GM12878 (cell line): ENCODE data around the gene CIROP. TPM values are rescaled to one million over a fixed set of nuclear protein-coding genes. Genes with fewer than 3 reads are reported as not detected.
A peak's percentile ranks its signal among the peaks of the same experiment; 100 is the strongest.

Experiments
- BCL11A ChIP-seq: IDR thresholded peaks from 2 replicates; pipeline ENCODE4 v1.6.1; 2011; ENCODE audit warnings: low read depth, low read length
- CHD1 ChIP-seq: IDR thresholded peaks from 2 replicates; pipeline ENCODE4 v1.6.1; 2012; ENCODE audit warnings: low read depth, low read length, improper control_type of control experiment
- EED ChIP-seq: sonication (generic); IDR thresholded peaks from 2 replicates; pipeline ENCODE4 v1.6.1; 2016; ENCODE audit warnings: antibody characterized with exemption, low read depth
- EP300 ChIP-seq, 2 experiments: fragments of 150-350 bp in 1 of 2; IDR thresholded peaks; 2 replicates each; pipeline ENCODE4 v1.6.1; 2011 to 2012; ENCODE audit warnings: low read depth in 2 of 2, low read length in 2 of 2, borderline replicate concordance in 1 of 2, improper control_type of control experiment in 1 of 2, inconsistent platforms in 1 of 2; ENCODE audit not compliant: control insufficient read depth in 1 of 2
- MXI1 ChIP-seq: fragments of 150-350 bp; IDR thresholded peaks from 2 replicates; pipeline ENCODE4 v1.6.1; 2011; ENCODE audit warnings: low read depth, mild to moderate bottlenecking, inconsistent platforms, low read length, improper control_type of control experiment
- MYB ChIP-seq: fragments of 150-350 bp; IDR thresholded peaks from 2 replicates; pipeline ENCODE4 v1.6.1; 2014; ENCODE audit warnings: mild to moderate bottlenecking, low read depth, low read length, borderline replicate concordance
- RAD51 ChIP-seq: fragments of 450-650 bp; IDR thresholded peaks from 2 replicates; pipeline ENCODE4 v1.6.1; 2016; ENCODE audit warnings: moderate library complexity, mild to moderate bottlenecking, inconsistent platforms
- RBBP5 ChIP-seq: fragments of 200-600 bp; sonication (generic); conservative IDR thresholded peaks from 2 replicates; pipeline ENCODE4 v1.6.1; 2016
- RCOR1 ChIP-seq: conservative IDR thresholded peaks from 2 replicates; pipeline ENCODE4 v1.6.1; 2012; ENCODE audit warnings: low read depth, low read length, improper control_type of control experiment
- TCF12 ChIP-seq: IDR thresholded peaks from 2 replicates; pipeline ENCODE4 v1.6.1; 2011; ENCODE audit warnings: low read depth, mild to moderate bottlenecking, low read length
- TCF7 ChIP-seq: IDR thresholded peaks from 2 replicates; pipeline ENCODE4 v1.6.1; 2014; ENCODE audit warnings: antibody characterized with exemption, borderline replicate concordance
- ZNF24 ChIP-seq: fragments of 450-650 bp; IDR thresholded peaks from 2 replicates; pipeline ENCODE4 v1.6.1; 2017; ENCODE audit warnings: antibody characterized with exemption, mild to moderate bottlenecking
- polyA plus RNA-seq, 11 experiments: library from polyadenylated mRNA; depleted of rRNA in 4 of 11; unstranded in 6 of 11; stranded (reverse) in 5 of 11; fragments of >200 nt; fragmentation: Nextera tagmentation in 4 of 11; fragmentation: Illumina TruSeq in 1 of 11; extraction: Ambion mirVana in 4 of 11; extraction: Trizol in 1 of 11; gene quantifications; 1 replicate in 1 of 11; 2 replicates in 10 of 11; pipeline versions ENCODE4 v1.2.1 to v1.2.3, GENCODE V29; 2011 to 2016; ENCODE audit warnings: inconsistent platforms in 2 of 11, missing spikeins in 2 of 11, low read depth in 1 of 11
- total RNA-seq, 4 experiments: library from RNA; depleted of rRNA in 3 of 4; stranded (reverse); fragments of >200 nt in 3 of 4; fragmentation: Illumina TruSeq in 1 of 4; extraction: Trizol in 1 of 4; gene quantifications; 2 replicates each; pipeline versions ENCODE4 v1.2.1 to v1.2.3, GENCODE V29; 2013 to 2021
- TF ChIP-seq, protein P1 (sequence below): IDR thresholded peaks from 2 replicates; pipeline ENCODE4 v1.6.1; 2012; ENCODE audit warnings: low read depth, low read length, improper control_type of control experiment
- TF ChIP-seq, protein P2 (sequence below), 3 experiments: IDR thresholded peaks in 2 of 3; conservative IDR thresholded peaks in 1 of 3; 2 replicates each; pipeline ENCODE4 v1.5.1; 2011; ENCODE audit warnings: low read depth in 3 of 3, low read length in 3 of 3, mild to moderate bottlenecking in 3 of 3, control low read depth in 2 of 3, moderate library complexity in 2 of 3, inconsistent platforms in 1 of 3, mixed read lengths in 1 of 3; ENCODE audit not compliant: control insufficient read depth in 2 of 3, insufficient read depth in 1 of 3; ENCODE audit errors: extremely low read depth in 1 of 3
- TF ChIP-seq, protein P3 (sequence below): fragments of 150-350 bp; IDR thresholded peaks from 2 replicates; pipeline ENCODE4 v1.6.1; 2016; ENCODE audit warnings: low read depth, low read length
- TF ChIP-seq, protein P4 (sequence below): fragments of 450-650 bp; formaldehyde crosslinking; IDR thresholded peaks from 2 replicates; pipeline ENCODE4 v1.4.0; 2020; ENCODE audit warnings: mild to moderate bottlenecking, moderate library complexity
- TF ChIP-seq, protein P5 (sequence below): IDR thresholded peaks from 2 replicates; pipeline ENCODE4 v1.6.1; 2012; ENCODE audit warnings: low read depth, low read length, improper control_type of control experiment

CIROP gene
- total and polyA plus RNA-seq, 10 of the 15 experiments (the other 5 are each of a cell fraction or from before 2014, with no cell fraction given): not detected

DNA sequence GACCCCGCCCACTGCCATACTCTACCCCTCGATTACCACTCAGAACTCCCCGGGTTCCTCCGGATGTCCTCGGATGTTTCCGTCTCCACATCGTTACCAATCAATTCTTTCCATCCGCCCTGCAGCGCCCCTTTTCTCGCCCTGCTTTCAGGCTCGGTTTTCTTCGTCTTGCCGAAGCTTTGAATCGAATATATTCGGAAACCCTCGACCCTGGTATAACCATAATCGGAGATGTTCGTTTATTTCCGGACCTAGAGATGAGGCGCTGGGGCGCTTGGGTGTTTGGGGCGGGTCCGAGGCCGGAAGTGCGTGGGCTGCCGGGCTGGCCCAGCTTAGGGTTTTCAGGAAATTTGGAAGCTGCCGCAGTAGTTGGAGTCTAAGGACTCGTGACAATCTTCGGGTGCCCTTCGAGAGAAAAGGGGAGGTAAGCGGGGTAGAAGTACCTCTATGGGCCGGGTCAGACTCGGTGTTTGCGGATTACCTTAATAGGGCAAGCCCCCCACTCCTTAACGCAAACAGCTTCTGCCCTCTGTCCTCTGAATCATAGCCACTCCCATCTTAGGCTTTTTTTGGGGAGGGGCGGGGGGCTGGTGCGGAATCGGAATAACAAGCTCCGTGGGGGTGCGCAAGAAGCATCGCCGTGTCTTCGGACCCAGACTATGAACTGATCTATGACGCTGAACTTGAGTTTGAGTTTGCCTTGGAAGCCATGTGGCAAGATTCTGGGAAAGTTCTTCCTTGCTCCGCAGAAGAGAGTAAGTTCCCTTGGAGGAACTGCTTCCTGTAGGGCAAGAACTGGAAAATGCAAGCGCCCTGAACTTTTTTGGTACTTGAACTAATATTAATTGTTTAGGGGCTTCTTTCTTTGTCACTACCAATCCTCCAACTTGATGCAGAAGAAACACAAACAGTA lies 9.3 kb downstream of the CIROP start, which contains the start of gene C14orf119 (continued):
- TF ChIP-seq, protein P1, sequence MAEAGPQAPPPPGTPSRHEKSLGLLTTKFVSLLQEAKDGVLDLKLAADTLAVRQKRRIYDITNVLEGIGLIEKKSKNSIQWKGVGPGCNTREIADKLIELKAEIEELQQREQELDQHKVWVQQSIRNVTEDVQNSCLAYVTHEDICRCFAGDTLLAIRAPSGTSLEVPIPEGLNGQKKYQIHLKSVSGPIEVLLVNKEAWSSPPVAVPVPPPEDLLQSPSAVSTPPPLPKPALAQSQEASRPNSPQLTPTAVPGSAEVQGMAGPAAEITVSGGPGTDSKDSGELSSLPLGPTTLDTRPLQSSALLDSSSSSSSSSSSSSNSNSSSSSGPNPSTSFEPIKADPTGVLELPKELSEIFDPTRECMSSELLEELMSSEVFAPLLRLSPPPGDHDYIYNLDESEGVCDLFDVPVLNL: no peak
- TF ChIP-seq EED: peak; percentile 55; the same call in 1 of the 2 replicates
- no peak for TF ChIP-seq CHD1
- TF ChIP-seq, protein P2, sequence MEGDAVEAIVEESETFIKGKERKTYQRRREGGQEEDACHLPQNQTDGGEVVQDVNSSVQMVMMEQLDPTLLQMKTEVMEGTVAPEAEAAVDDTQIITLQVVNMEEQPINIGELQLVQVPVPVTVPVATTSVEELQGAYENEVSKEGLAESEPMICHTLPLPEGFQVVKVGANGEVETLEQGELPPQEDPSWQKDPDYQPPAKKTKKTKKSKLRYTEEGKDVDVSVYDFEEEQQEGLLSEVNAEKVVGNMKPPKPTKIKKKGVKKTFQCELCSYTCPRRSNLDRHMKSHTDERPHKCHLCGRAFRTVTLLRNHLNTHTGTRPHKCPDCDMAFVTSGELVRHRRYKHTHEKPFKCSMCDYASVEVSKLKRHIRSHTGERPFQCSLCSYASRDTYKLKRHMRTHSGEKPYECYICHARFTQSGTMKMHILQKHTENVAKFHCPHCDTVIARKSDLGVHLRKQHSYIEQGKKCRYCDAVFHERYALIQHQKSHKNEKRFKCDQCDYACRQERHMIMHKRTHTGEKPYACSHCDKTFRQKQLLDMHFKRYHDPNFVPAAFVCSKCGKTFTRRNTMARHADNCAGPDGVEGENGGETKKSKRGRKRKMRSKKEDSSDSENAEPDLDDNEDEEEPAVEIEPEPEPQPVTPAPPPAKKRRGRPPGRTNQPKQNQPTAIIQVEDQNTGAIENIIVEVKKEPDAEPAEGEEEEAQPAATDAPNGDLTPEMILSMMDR (IDR thresholded peaks at IDR 0.05 in 2 of 3, conservative IDR thresholded peaks at IDR 0.05 in 1 of 3; ENCODE audit: control insufficient read depth in 2 of 3, extremely low read depth in 1 of 3, insufficient read depth in 1 of 3, low read depth in 3 of 3, low read length in 3 of 3): no peak
- TF ChIP-seq, protein P3, sequence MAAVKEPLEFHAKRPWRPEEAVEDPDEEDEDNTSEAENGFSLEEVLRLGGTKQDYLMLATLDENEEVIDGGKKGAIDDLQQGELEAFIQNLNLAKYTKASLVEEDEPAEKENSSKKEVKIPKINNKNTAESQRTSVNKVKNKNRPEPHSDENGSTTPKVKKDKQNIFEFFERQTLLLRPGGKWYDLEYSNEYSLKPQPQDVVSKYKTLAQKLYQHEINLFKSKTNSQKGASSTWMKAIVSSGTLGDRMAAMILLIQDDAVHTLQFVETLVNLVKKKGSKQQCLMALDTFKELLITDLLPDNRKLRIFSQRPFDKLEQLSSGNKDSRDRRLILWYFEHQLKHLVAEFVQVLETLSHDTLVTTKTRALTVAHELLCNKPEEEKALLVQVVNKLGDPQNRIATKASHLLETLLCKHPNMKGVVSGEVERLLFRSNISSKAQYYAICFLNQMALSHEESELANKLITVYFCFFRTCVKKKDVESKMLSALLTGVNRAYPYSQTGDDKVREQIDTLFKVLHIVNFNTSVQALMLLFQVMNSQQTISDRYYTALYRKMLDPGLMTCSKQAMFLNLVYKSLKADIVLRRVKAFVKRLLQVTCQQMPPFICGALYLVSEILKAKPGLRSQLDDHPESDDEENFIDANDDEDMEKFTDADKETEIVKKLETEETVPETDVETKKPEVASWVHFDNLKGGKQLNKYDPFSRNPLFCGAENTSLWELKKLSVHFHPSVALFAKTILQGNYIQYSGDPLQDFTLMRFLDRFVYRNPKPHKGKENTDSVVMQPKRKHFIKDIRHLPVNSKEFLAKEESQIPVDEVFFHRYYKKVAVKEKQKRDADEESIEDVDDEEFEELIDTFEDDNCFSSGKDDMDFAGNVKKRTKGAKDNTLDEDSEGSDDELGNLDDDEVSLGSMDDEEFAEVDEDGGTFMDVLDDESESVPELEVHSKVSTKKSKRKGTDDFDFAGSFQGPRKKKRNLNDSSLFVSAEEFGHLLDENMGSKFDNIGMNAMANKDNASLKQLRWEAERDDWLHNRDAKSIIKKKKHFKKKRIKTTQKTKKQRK: no peak
- TF ChIP-seq EP300 (IDR thresholded peaks at IDR 0.05; ENCODE audit: borderline replicate concordance in 1 of 2, control insufficient read depth in 1 of 2, low read depth in 2 of 2, low read length in 2 of 2): no peak
- TF ChIP-seq BCL11A: no peak
- TF ChIP-seq, protein P4, sequence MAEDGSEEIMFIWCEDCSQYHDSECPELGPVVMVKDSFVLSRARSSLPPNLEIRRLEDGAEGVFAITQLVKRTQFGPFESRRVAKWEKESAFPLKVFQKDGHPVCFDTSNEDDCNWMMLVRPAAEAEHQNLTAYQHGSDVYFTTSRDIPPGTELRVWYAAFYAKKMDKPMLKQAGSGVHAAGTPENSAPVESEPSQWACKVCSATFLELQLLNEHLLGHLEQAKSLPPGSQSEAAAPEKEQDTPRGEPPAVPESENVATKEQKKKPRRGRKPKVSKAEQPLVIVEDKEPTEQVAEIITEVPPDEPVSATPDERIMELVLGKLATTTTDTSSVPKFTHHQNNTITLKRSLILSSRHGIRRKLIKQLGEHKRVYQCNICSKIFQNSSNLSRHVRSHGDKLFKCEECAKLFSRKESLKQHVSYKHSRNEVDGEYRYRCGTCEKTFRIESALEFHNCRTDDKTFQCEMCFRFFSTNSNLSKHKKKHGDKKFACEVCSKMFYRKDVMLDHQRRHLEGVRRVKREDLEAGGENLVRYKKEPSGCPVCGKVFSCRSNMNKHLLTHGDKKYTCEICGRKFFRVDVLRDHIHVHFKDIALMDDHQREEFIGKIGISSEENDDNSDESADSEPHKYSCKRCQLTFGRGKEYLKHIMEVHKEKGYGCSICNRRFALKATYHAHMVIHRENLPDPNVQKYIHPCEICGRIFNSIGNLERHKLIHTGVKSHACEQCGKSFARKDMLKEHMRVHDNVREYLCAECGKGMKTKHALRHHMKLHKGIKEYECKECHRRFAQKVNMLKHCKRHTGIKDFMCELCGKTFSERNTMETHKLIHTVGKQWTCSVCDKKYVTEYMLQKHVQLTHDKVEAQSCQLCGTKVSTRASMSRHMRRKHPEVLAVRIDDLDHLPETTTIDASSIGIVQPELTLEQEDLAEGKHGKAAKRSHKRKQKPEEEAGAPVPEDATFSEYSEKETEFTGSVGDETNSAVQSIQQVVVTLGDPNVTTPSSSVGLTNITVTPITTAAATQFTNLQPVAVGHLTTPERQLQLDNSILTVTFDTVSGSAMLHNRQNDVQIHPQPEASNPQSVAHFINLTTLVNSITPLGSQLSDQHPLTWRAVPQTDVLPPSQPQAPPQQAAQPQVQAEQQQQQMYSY (CRISPR knock-in tag): no peak
- TF ChIP-seq RBBP5: no peak
- TF ChIP-seq TCF12: peak; percentile 42; the same call in 1 of the 2 replicates
- no peak for TF ChIP-seq MYB
- no peak for TF ChIP-seq ZNF24
- peak; percentile 60 for TF ChIP-seq MXI1
- TF ChIP-seq TCF7: no peak
- no peak for TF ChIP-seq RAD51
- TF ChIP-seq, protein P5, sequence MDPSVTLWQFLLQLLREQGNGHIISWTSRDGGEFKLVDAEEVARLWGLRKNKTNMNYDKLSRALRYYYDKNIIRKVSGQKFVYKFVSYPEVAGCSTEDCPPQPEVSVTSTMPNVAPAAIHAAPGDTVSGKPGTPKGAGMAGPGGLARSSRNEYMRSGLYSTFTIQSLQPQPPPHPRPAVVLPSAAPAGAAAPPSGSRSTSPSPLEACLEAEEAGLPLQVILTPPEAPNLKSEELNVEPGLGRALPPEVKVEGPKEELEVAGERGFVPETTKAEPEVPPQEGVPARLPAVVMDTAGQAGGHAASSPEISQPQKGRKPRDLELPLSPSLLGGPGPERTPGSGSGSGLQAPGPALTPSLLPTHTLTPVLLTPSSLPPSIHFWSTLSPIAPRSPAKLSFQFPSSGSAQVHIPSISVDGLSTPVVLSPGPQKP: peak; percentile 79; the same call in 1 of the 2 replicates
- TF ChIP-seq RCOR1: no peak
